Stimulated activated CD8-positive, alpha-beta memory T cell treated with anti-CD3 and anti-CD28 coated beads, Interleukin-12 subunit alpha, Interleukin-12 subunit beta, amount 100 ng/mL, for 4 hours (primary cell): ENCODE data around the gene KRT86.
A peak's percentile ranks its signal among the peaks of the same experiment; 100 is the strongest.
"Not testable (repeated sequence)": the region's sequence is repeated elsewhere in the genome, so short reads cannot be mapped to it uniquely, and the experiment has no call there.

Source experiments
- DNase-seq: peaks from one replicate; pipeline ENCODE4 v3.0.0-alpha.2; 2020; ENCODE audit warnings: low read depth

The KRT86 gene

GRCh38 chr12:52336641-52337040 is 62.2 kb downstream of the KRT86 start:
- no peak for DNase-seq

- no peak for DNase-seq
These were observed 62.6 kb downstream of the KRT86 start for GRCh38 chr12:52337054-52337453.

- no peak for DNase-seq
These were observed 64.0 kb downstream of the KRT86 start for GRCh38 chr12:52338241-52338960.

- DNase-seq = no peak
These were observed 66.7 kb downstream of the KRT86 start for GRCh38 chr12:52341066-52341580.

- DNase-seq = no peak
These were observed 68.5 kb downstream of the KRT86 start for GRCh38 chr12:52342781-52343490.

GRCh38 chr12:52343550-52343949 is 69.1 kb downstream of the KRT86 start:
- no peak for DNase-seq

GRCh38 chr12:52344111-52344510 is 69.7 kb downstream of the KRT86 start:
- DNase-seq = no peak

GRCh38 chr12:52345041-52345440 is 70.6 kb downstream of the KRT86 start:
- not testable (repeated sequence) for DNase-seq

GRCh38 chr12:52346593-52346992 is 72.1 kb downstream of the KRT86 start:
- DNase-seq = no peak

GRCh38 chr12:52347016-52347415 is 72.6 kb downstream of the KRT86 start:
- DNase-seq = no peak

- DNase-seq = no peak
These were observed 73.4 kb downstream of the KRT86 start for GRCh38 chr12:52347551-52348510.

GRCh38 chr12:52349196-52349595 is 74.8 kb downstream of the KRT86 start:
- no peak for DNase-seq

- no peak for DNase-seq
These were observed 75.7 kb downstream of the KRT86 start for GRCh38 chr12:52350021-52350620.

- DNase-seq = no peak
These were observed 76.3 kb downstream of the KRT86 start for GRCh38 chr12:52350786-52351185.

GRCh38 chr12:52351196-52352059 is 77.0 kb downstream of the KRT86 start:
- DNase-seq = peak; percentile 37

GRCh38 chr12:52352951-52353350 is 78.5 kb downstream of the KRT86 start:
- DNase-seq = no peak

- no peak for DNase-seq
These were observed 79.3 kb downstream of the KRT86 start for GRCh38 chr12:52353766-52354165.

GRCh38 chr12:52354200-52354599 is 79.8 kb downstream of the KRT86 start:
- DNase-seq = no peak

- no peak for DNase-seq
These were observed 80.7 kb downstream of the KRT86 start for GRCh38 chr12:52355176-52355575.

- DNase-seq = no peak
These were observed 81.8 kb downstream of the KRT86 start for GRCh38 chr12:52356031-52356761.
